NB4 (cell line): ENCODE measurements around the gene WDR75.

Experiments used
- MYC ChIP-seq: IDR thresholded peaks from 2 replicates; pipeline ENCODE4 v1.6.1; 2011; ENCODE audit warnings: low read depth, low read length
- POLR2A ChIP-seq: IDR thresholded peaks from 2 replicates; pipeline ENCODE4 v1.6.1; 2011; ENCODE audit warnings: mild to moderate bottlenecking; ENCODE audit not compliant: insufficient read length; ENCODE audit errors: extremely low read depth
- TF ChIP-seq, protein P1 (sequence below): IDR thresholded peaks from one replicate; pipeline ENCODE4 v1.5.1; 2012; ENCODE audit warnings: low read depth, low read length

DNA sequence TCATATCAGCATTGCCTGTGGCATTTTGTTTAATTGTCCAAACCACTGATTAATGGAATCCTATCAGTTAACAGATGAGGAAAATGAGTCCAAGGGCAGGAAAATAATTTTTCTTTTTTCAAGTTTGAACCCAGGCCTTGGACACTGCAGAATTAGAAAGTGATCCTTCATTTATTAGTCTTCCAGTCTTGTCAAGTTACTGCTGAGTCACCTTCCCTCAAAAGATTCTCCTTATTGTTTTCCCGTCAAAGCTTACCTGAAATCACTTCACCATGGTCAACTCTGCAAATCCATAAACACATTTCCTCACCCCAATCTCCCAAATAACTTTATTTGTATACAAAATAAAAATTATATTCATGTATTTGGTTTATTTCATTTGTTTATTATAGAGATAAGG is 57.9 kb downstream of the WDR75 start:
- TF ChIP-seq, protein P1, sequence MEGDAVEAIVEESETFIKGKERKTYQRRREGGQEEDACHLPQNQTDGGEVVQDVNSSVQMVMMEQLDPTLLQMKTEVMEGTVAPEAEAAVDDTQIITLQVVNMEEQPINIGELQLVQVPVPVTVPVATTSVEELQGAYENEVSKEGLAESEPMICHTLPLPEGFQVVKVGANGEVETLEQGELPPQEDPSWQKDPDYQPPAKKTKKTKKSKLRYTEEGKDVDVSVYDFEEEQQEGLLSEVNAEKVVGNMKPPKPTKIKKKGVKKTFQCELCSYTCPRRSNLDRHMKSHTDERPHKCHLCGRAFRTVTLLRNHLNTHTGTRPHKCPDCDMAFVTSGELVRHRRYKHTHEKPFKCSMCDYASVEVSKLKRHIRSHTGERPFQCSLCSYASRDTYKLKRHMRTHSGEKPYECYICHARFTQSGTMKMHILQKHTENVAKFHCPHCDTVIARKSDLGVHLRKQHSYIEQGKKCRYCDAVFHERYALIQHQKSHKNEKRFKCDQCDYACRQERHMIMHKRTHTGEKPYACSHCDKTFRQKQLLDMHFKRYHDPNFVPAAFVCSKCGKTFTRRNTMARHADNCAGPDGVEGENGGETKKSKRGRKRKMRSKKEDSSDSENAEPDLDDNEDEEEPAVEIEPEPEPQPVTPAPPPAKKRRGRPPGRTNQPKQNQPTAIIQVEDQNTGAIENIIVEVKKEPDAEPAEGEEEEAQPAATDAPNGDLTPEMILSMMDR, result no peak
- TF ChIP-seq MYC, result no peak
- no peak for TF ChIP-seq POLR2A
